HG03045 (cell line): ENCODE results near the gene CMTM4.
"Not testable (repeated sequence)": the region's sequence is repeated elsewhere in the genome, so short reads cannot be mapped to it uniquely, and the experiment has no call there.

Experiments
- ATAC-seq: cut with Tn5 transposase; IDR thresholded peaks from one replicate; pipeline ENCODE4 v1.9.1; 2021; ENCODE audit warnings: mild to moderate bottlenecking, moderate library complexity; ENCODE audit not compliant: unreplicated experiment

CMTM4 gene

GRCh38 chr16:66596986-66597848 lies 99.3 kb downstream of the CMTM4 start:
- no peak for ATAC-seq

- not testable (repeated sequence) for ATAC-seq
These were observed 100.0 kb downstream of the CMTM4 start for GRCh38 chr16:66596559-66596958.

- ATAC-seq: no peak
These were observed 101.8 kb downstream of the CMTM4 start for GRCh38 chr16:66594739-66595138.

GRCh38 chr16:66592814-66593213 lies 103.7 kb downstream of the CMTM4 start:
- no peak for ATAC-seq

- ATAC-seq: no peak
These were observed 104.3 kb downstream of the CMTM4 start for GRCh38 chr16:66592241-66592640.

GRCh38 chr16:66591018-66591417 lies 105.5 kb downstream of the CMTM4 start:
- no peak for ATAC-seq

GRCh38 chr16:66590322-66590721 lies 106.2 kb downstream of the CMTM4 start:
- ATAC-seq: no peak

GRCh38 chr16:66588981-66589713 lies 107.4 kb downstream of the CMTM4 start:
- ATAC-seq: no peak

- no peak for ATAC-seq
These were observed 108.5 kb downstream of the CMTM4 start for GRCh38 chr16:66587881-66588600.

- ATAC-seq: no peak
These were observed 110.9 kb downstream of the CMTM4 start for GRCh38 chr16:66585481-66586239.

- no peak for ATAC-seq
These were observed 115.1 kb downstream of the CMTM4 start for GRCh38 chr16:66581246-66581952.

- ATAC-seq: no peak
These were observed 115.8 kb downstream of the CMTM4 start for GRCh38 chr16:66580605-66581209.

- ATAC-seq: no peak
These were observed 117.7 kb downstream of the CMTM4 start, which contains the start of gene CMTM2 for GRCh38 chr16:66578651-66579531. TSS of gene CMTM2 (plus strand) at chr16:66579463. CDS start at chr16:66579608, 145 bp downstream.

- no peak for ATAC-seq
These were observed 120.2 kb downstream of the CMTM4 start for GRCh38 chr16:66576296-66576695.

GRCh38 chr16:66575060-66575459 lies 121.5 kb downstream of the CMTM4 start:
- no peak for ATAC-seq

GRCh38 chr16:66574531-66574930 lies 122.0 kb downstream of the CMTM4 start:
- ATAC-seq: no peak

- ATAC-seq: no peak
These were observed 122.5 kb downstream of the CMTM4 start for GRCh38 chr16:66574081-66574480.

- ATAC-seq: no peak
These were observed 124.2 kb downstream of the CMTM4 start for GRCh38 chr16:66572356-66572755.
